Fibroblast of lung (primary cell): ENCODE results near the gene ARHGEF38.

Experiments
- EZH2 ChIP-seq: IDR thresholded peaks from 2 replicates; pipeline ENCODE4 v1.5.1; 2012; ENCODE audit warnings: low read length, control low read depth, mild to moderate bottlenecking; ENCODE audit errors: missing control alignments
- TF ChIP-seq, protein P1 (sequence below), 2 donors: IDR thresholded peaks in 1 of 2; conservative IDR thresholded peaks in 1 of 2; 1 replicate in 1 of 2; 2 replicates in 1 of 2; pipeline ENCODE4 v1.5.1; 2011 to 2012; ENCODE audit warnings: low read length in 2 of 2, control low read depth in 1 of 2, inconsistent platforms in 1 of 2, low read depth in 1 of 2, mild to moderate bottlenecking in 1 of 2

DNA sequence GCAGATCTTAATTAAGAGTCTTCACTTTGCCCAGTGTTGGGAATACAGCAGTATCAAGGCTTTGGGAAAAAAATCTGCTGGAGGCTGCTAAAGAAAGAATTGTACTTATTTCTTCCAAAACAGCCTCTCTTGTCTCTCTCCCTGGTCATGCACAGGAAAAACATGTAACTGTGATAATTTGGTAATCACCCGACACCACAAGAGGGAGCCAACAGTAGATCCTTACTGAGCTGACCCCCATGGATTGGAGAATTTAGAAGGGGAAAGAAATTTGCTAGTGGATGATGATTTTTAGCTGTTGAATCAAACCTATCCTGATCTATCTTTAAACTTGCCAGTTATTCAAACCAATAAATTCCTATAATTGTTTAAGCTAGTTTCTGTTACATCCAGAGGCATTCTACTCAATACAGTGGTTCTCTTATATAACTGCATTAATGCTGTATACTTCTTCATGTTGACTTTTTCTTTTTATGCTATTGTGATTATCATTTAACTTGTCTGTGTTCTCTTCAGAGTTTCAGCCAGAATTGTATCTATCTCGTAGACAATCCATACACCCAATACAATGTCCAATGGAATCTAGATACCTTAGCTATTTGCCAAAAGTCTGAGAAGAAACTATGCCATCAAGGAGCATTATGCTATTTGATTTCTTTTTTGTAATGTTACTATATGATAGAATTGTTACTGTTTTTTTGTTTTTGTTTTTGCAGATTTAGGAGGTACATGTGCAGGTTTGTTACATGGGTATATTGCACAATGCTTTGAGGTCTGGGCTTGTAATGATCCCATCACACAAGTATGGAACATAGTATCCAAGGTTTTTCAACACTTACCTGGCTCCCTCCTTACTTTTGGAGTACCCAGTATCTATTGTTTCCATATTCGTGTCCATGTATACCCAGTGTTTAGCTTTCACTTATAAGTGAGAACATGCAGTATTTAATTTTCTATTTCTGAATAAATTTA, 31.3 kb upstream of the ARHGEF38 start:
- TF ChIP-seq EZH2, result no peak
- TF ChIP-seq, protein P1, sequence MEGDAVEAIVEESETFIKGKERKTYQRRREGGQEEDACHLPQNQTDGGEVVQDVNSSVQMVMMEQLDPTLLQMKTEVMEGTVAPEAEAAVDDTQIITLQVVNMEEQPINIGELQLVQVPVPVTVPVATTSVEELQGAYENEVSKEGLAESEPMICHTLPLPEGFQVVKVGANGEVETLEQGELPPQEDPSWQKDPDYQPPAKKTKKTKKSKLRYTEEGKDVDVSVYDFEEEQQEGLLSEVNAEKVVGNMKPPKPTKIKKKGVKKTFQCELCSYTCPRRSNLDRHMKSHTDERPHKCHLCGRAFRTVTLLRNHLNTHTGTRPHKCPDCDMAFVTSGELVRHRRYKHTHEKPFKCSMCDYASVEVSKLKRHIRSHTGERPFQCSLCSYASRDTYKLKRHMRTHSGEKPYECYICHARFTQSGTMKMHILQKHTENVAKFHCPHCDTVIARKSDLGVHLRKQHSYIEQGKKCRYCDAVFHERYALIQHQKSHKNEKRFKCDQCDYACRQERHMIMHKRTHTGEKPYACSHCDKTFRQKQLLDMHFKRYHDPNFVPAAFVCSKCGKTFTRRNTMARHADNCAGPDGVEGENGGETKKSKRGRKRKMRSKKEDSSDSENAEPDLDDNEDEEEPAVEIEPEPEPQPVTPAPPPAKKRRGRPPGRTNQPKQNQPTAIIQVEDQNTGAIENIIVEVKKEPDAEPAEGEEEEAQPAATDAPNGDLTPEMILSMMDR (conservative IDR thresholded peaks at IDR 0.05 in 1 of 2, IDR thresholded peaks at IDR 0.05 in 1 of 2; ENCODE audit: low read depth in 1 of 2, low read length in 2 of 2), result peak; percentile 65 to 81
